Fibroblast of the aortic adventitia (primary cell): ENCODE measurements around the gene CAMK2B. TPM values are rescaled to one million over a fixed set of nuclear protein-coding genes. Genes with fewer than 3 reads are reported as not detected.
A peak's percentile ranks its signal among the peaks of the same experiment; 100 is the strongest.

Experiments used
- DNase-seq: peaks from one replicate; pipeline ENCODE4 v3.0.0-alpha.2; 2010; ENCODE audit warnings: low read depth
- H3K4me3 ChIP-seq: 2 replicates; pipeline ENCODE4 v1.5.1; 2011; ENCODE audit warnings: low read depth, mild to moderate bottlenecking, control low read depth, low read length, moderate library complexity
- total RNA-seq: library from RNA; depleted of rRNA; stranded (reverse); fragments of >200 nt; gene quantifications from 2 replicates; pipeline ENCODE4 v1.2.3, GENCODE V29; 2012; ENCODE audit warnings: low replicate concordance
- TF ChIP-seq, protein P1 (sequence below): IDR thresholded peaks from 2 replicates; pipeline ENCODE4 v1.5.1; 2011; ENCODE audit warnings: mild to moderate bottlenecking, low read length, control low read depth, inconsistent platforms; ENCODE audit not compliant: insufficient read depth

The CAMK2B gene
- total RNA-seq, 1 donor = 6.4 TPM

DNA sequence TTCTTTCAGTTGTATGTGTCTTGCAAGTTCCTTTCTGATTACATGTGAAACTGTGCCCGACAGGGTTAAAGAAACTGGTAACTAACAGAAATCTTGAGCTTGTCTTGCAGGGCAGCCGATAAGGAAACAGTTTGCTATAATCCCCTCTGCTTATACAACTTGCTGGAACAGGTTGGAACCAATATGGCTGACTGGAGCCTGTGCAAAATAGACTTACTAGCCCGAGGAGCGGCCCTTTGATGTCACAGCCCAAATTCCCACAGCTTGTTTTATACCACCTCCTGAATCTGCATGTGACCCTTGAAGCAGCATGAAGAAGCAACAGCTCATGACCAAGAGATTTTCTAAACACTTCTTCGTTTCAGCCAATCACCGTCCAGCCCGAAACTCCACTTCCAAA is 127.9 kb downstream of the CAMK2B start:
- no peak for DNase-seq
- H3K4me3 ChIP-seq = no peak overlapping the region
- TF ChIP-seq, protein P1, sequence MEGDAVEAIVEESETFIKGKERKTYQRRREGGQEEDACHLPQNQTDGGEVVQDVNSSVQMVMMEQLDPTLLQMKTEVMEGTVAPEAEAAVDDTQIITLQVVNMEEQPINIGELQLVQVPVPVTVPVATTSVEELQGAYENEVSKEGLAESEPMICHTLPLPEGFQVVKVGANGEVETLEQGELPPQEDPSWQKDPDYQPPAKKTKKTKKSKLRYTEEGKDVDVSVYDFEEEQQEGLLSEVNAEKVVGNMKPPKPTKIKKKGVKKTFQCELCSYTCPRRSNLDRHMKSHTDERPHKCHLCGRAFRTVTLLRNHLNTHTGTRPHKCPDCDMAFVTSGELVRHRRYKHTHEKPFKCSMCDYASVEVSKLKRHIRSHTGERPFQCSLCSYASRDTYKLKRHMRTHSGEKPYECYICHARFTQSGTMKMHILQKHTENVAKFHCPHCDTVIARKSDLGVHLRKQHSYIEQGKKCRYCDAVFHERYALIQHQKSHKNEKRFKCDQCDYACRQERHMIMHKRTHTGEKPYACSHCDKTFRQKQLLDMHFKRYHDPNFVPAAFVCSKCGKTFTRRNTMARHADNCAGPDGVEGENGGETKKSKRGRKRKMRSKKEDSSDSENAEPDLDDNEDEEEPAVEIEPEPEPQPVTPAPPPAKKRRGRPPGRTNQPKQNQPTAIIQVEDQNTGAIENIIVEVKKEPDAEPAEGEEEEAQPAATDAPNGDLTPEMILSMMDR = no peak

DNA sequence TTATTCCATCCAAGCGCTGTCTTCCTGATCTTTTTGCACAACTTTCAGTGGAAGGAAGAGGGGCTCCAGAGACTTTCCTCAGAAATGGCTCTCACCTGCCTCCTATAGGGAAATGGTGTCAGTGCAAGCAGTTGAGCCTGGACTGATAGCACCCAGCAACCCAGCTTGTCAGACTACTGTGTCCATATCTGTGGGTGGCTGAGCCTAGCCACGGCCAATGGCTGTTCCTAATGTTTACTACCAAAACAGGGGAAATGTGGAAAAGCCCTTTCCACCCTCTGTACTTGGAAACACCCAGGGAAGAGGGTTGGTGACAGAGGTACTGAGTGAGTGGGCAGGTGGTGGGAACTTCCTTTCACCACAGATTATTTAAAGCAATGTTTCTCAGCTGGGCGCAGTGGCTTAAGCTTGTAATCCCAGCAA is 128.9 kb downstream of the CAMK2B start:
- TF ChIP-seq, protein P1 = peak; percentile 94
- peak; percentile 73 for DNase-seq
- no peak overlapping the region for H3K4me3 ChIP-seq

DNA sequence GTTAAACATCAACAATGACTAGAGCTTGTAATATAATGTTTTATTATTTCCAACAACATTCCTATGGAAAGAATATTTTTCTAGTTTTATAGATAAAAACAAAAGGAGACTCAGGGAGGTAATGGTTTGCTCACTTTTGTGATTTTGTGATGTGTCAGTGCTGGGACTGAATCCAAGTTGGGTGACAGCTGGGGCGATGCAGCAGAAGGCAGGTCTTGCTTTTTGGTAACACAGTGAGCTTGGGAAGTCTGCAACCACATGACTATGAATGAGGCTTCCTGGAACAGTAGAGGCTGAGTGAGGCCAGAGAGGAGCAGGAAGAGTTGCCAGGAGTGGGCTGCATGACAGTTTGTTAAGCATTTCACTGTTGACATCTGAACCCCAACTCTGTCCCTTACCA is 129.5 kb downstream of the CAMK2B start:
- peak; percentile 34 for DNase-seq
- no peak overlapping the region for H3K4me3 ChIP-seq
- TF ChIP-seq, protein P1 = no peak

DNA sequence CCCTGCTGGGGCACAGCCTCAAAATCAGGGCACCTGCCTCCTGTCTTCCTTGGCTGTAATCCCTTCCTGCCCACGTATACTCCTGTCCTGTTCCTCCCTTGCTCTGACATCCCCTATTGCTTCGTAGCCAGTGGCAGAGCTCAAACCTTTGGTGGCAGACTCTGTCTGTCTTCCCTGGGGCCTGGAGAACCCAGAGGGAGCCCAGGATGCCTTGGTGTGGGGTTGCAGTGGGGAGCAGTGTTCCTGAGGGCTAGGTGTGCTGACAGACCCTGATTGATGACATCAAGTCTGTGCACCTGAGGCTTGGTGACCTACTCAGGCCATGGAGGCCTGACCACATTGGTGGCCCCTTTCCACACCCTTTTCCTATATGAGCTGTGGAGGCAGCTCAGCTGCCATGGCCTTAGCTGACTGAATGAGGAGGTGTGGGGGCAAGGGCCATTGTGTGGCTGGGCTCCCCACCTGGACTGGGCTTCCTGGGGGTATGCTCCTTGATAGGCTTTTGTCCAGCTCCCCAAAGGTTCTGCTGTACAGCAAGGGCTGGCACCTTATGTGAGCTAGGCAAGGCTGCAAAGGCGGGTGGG is 130.7 kb downstream of the CAMK2B start:
- TF ChIP-seq, protein P1 = no peak

DNA sequence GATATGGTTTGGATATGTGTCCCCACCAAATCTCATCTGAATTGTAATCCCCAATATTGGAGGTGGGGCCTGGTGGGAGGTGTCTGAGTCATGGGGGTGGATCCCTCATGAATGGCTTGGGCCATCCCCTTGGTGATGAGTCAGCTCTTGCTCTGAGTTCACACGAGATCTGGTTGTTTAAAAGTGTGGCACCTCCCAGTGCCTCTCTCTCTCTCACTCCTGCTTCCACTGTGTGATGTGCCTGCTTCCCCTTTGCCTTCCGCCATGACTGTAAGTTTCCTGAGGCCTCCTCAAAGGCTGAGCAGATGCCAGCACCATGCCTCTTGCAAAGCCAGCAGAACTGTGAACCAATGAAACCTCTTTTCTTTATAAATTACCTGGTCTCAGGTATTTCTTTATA is 131.3 kb downstream of the CAMK2B start:
- no peak overlapping the region for H3K4me3 ChIP-seq
- TF ChIP-seq, protein P1 = no peak
- DNase-seq = peak; percentile 25

More for the DNA sequence above, 130.7 kb downstream of the CAMK2B start:
- no peak for DNase-seq
- no peak overlapping the region for H3K4me3 ChIP-seq

DNA sequence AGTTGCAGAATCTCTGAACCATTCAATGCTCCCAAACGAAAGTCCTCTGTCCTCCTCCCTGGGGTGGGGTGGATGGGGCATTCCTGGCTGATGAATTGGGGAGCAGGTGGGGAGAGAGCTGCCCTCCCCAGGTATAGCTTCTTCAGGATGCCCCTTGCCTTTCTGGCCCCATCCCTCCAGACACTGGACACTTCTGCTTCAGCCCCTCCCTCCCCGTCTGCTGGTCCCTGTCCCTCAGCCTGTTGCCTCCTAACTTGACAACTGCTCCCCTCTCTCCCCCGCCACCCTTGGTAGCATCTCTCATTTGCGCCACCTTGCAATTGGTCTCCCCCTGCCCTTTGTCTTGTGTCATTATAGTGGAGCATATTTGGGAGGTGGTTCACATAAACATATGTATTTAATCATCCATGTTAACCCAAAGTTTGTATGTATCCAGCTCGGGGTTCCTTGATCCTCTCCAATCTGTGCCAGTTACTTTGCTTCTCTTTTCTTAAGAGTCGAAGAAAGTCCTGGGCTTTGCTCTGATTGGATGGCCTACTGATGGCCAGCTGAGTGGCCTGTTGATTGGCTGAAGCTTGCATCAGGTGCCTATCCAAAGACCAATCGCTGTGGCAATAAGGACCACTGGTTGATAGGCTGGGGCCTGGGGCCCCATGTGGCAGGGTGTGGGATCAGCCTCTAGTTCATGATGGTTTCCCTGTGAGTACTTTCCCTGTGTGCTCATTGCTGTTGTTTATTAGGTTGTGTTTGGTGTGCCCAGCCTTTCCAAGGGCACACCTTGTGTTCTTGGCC is 132.2 kb downstream of the CAMK2B start:
- TF ChIP-seq, protein P1 = no peak
- no peak for DNase-seq
- no peak overlapping the region for H3K4me3 ChIP-seq

DNA sequence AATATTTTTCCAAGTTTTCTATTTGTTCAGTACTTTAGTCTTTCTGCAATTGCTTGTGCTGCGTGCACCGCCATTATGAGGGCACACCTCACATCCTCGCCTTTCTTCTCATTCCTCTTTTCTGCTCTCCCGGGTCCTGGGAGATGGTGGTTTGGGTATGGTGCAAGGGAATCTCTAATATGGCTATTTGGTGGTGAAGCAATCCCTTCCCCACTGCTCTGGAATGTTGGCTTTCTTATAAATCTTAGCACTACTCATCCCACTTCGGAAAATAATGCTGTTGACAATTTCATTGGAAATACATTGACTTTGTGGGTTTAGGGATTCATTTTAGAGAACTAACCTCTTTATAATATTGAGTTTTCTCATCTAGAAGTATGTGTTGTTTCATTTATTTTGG is 134.2 kb downstream of the CAMK2B start:
- TF ChIP-seq, protein P1 = no peak
- no peak overlapping the region for H3K4me3 ChIP-seq
- DNase-seq = peak; percentile 16
